GM21515 (cell line): ENCODE measurements around the gene DMC1.

Experiments used
- ATAC-seq: cut with Tn5 transposase; IDR thresholded peaks from one replicate; pipeline ENCODE4 v1.9.1; 2021; ENCODE audit not compliant: unreplicated experiment

The DMC1 gene

GRCh38 chr22:38503021-38503420, 67.0 kb downstream of the DMC1 start:
- no peak for ATAC-seq

GRCh38 chr22:38501797-38502672, 67.9 kb downstream of the DMC1 start:
- no peak for ATAC-seq

- ATAC-seq = no peak
Measured at GRCh38 chr22:38497869-38498268, 72.1 kb downstream of the DMC1 start.

- ATAC-seq = no peak
Measured at GRCh38 chr22:38494939-38495338, 75.0 kb downstream of the DMC1 start.

- no peak for ATAC-seq
Measured at GRCh38 chr22:38494498-38494897, 75.5 kb downstream of the DMC1 start.

GRCh38 chr22:38491707-38492348, 78.2 kb downstream of the DMC1 start:
- no peak for ATAC-seq

- ATAC-seq = no peak
Measured at GRCh38 chr22:38490915-38491314, 79.1 kb downstream of the DMC1 start.

GRCh38 chr22:38490475-38490874, 79.5 kb downstream of the DMC1 start:
- no peak for ATAC-seq

- no peak for ATAC-seq
Measured at GRCh38 chr22:38489561-38490145, 80.3 kb downstream of the DMC1 start.

GRCh38 chr22:38489142-38489541, 80.8 kb downstream of the DMC1 start:
- no peak for ATAC-seq

- no peak for ATAC-seq
Measured at GRCh38 chr22:38487946-38488345, 82.0 kb downstream of the DMC1 start.

- ATAC-seq = no peak
Measured at GRCh38 chr22:38485783-38486182, 84.2 kb downstream of the DMC1 start.

GRCh38 chr22:38484244-38484643, 85.7 kb downstream of the DMC1 start:
- ATAC-seq = no peak

- ATAC-seq = no peak
Measured at GRCh38 chr22:38482662-38483308, 87.2 kb downstream of the DMC1 start.

- no peak for ATAC-seq
Measured at GRCh38 chr22:38481871-38482332, 88.1 kb downstream of the DMC1 start.

- no peak for ATAC-seq
Measured at GRCh38 chr22:38481162-38481870, 88.7 kb downstream of the DMC1 start.

- no peak for ATAC-seq
Measured at GRCh38 chr22:38479096-38479837, 90.7 kb downstream of the DMC1 start.

GRCh38 chr22:38477585-38477984, 92.4 kb downstream of the DMC1 start:
- no peak for ATAC-seq

- no peak for ATAC-seq
Measured at GRCh38 chr22:38474003-38474607, 95.9 kb downstream of the DMC1 start.

- no peak for ATAC-seq
Measured at GRCh38 chr22:38471237-38471636, 98.7 kb downstream of the DMC1 start.
